WTC11 (cell line): ENCODE data around the gene OR51T1. TPM values are rescaled to one million over a fixed set of nuclear protein-coding genes. Genes with fewer than 3 reads are reported as not detected.

Experiments used
- ATAC-seq: fragments of 200-7000 bp; cut with Tn5 transposase; 2 replicates; pipeline ENCODE4 v1.10.0; 2021; ENCODE audit warnings: mild to moderate bottlenecking, moderate library complexity
- CTCF ChIA-PET: fragments of 300-600 bp; sonication (Branson Sonifier 250); formaldehyde crosslinking; loops from one replicate; lab custom pipeline; 2021; ENCODE audit warnings: antibody characterized with exemption; lab: Charles Lee
- POLR2A ChIA-PET: fragments of 350-600 bp; sonication (Branson Sonifier 250); formaldehyde crosslinking; loops from one replicate; lab custom pipeline; 2021; ENCODE audit warnings: antibody characterized with exemption; lab: Charles Lee
- DNase-seq: peaks from one replicate; pipeline ENCODE4 v3.0.0; 2021; ENCODE audit warnings: low spot score
- H3K27ac Mint-ChIP-seq: 2 replicates; pipeline ENCODE4 v1.8.0; 2021; ENCODE audit warnings: mixed read lengths
- H3K27me3 Mint-ChIP-seq: 2 replicates; pipeline ENCODE4 v1.8.0; 2021; ENCODE audit warnings: low read depth, mild to moderate bottlenecking, moderate library complexity, mixed read lengths
- H3K36me3 Mint-ChIP-seq: 2 replicates; pipeline ENCODE4 v1.8.0; 2021; ENCODE audit warnings: mixed read lengths
- H3K4me1 Mint-ChIP-seq: 2 replicates; pipeline ENCODE4 v1.8.0; 2022; ENCODE audit warnings: mixed read lengths
- H3K4me3 Mint-ChIP-seq: 2 replicates; pipeline ENCODE4 v1.8.0; 2021; ENCODE audit warnings: mild to moderate bottlenecking, moderate library complexity, mixed read lengths
- H3K9me3 Mint-ChIP-seq: 2 replicates; pipeline ENCODE4 v1.8.0; 2021; ENCODE audit warnings: mixed read lengths
- CREM ChIP-seq: sonication (generic); formaldehyde crosslinking; IDR thresholded peaks from 2 replicates; pipeline ENCODE4 v1.8.1; 2022; ENCODE audit warnings: mild to moderate bottlenecking, missing genetic modification reagents, moderate library complexity
- ELF4 ChIP-seq: sonication (generic); formaldehyde crosslinking; IDR thresholded peaks from 2 replicates; pipeline ENCODE4 v1.8.1; 2022; ENCODE audit warnings: low read depth, mild to moderate bottlenecking, moderate library complexity, missing genetic modification reagents
- EMX1 ChIP-seq: fragments of 250-450 bp; sonication (Bioruptor Pico); IDR thresholded peaks from 2 replicates; pipeline ENCODE4 v1.8.0; 2021; ENCODE audit warnings: mild to moderate bottlenecking
- ETV6 ChIP-seq: sonication (generic); formaldehyde crosslinking; IDR thresholded peaks from 2 replicates; pipeline ENCODE4 v1.8.1; 2022; ENCODE audit warnings: mild to moderate bottlenecking, missing genetic modification reagents
- FOXP1 ChIP-seq: sonication (generic); formaldehyde crosslinking; IDR thresholded peaks from 2 replicates; pipeline ENCODE4 v1.8.0; 2022; ENCODE audit warnings: missing genetic modification reagents, mild to moderate bottlenecking, moderate library complexity, borderline replicate concordance
- HMGA2 ChIP-seq: fragments of 250-450 bp; sonication (Bioruptor Pico); IDR thresholded peaks from 2 replicates; pipeline ENCODE4 v1.4.0; 2021; ENCODE audit warnings: mild to moderate bottlenecking, moderate library complexity
- NFATC4 ChIP-seq: fragments of 250-450 bp; sonication (Bioruptor Pico); IDR thresholded peaks from 2 replicates; pipeline ENCODE4 v1.9.0; 2021; ENCODE audit warnings: mild to moderate bottlenecking
- NR2C2 ChIP-seq: sonication (generic); formaldehyde crosslinking; IDR thresholded peaks from 2 replicates; pipeline ENCODE4 v1.8.0; 2022; ENCODE audit warnings: mild to moderate bottlenecking, missing genetic modification reagents
- OVOL2 ChIP-seq: fragments of 250-450 bp; sonication (Bioruptor Pico); IDR thresholded peaks from 2 replicates; pipeline ENCODE4 v1.9.0; 2021; ENCODE audit warnings: mild to moderate bottlenecking, borderline replicate concordance
- PRRX2 ChIP-seq: fragments of 250-450 bp; sonication (Bioruptor Pico); IDR thresholded peaks from 2 replicates; pipeline ENCODE4 v1.8.0; 2021; ENCODE audit warnings: mild to moderate bottlenecking
- RELA ChIP-seq: sonication (generic); formaldehyde crosslinking; IDR thresholded peaks from 2 replicates; pipeline ENCODE4 v1.8.1; 2022; ENCODE audit warnings: missing genetic modification reagents, mild to moderate bottlenecking, borderline replicate concordance
- ZNF423 ChIP-seq: fragments of 250-450 bp; sonication (Bioruptor Pico); IDR thresholded peaks from 2 replicates; pipeline ENCODE4 v2.1.2; 2022; ENCODE audit warnings: mild to moderate bottlenecking, moderate library complexity
- total RNA-seq: library from RNA; stranded (reverse); gene quantifications from 3 replicates; pipeline ENCODE4 v1.2.3, GENCODE V29; 2021
- TF ChIP-seq, protein P1 (sequence below): sonication (generic); formaldehyde crosslinking; IDR thresholded peaks from 2 replicates; pipeline ENCODE4 v1.8.1; 2023; ENCODE audit warnings: mild to moderate bottlenecking, missing genetic modification reagents, borderline replicate concordance
- TF ChIP-seq, protein P2 (sequence below): sonication (generic); formaldehyde crosslinking; IDR thresholded peaks from 2 replicates; pipeline ENCODE4 v1.8.0; 2022; ENCODE audit warnings: mild to moderate bottlenecking, missing genetic modification reagents
- TF ChIP-seq, protein P3 (sequence below): sonication (generic); formaldehyde crosslinking; IDR thresholded peaks from 2 replicates; pipeline ENCODE4 v1.8.1; 2023; ENCODE audit warnings: mild to moderate bottlenecking, missing genetic modification reagents
- TF ChIP-seq, protein P4 (sequence below): sonication (generic); formaldehyde crosslinking; IDR thresholded peaks from 2 replicates; pipeline ENCODE4 v1.8.1; 2023; ENCODE audit warnings: mild to moderate bottlenecking, moderate library complexity, missing genetic modification reagents

The OR51T1 gene
- total RNA-seq, 1 experiment from 2014 or later: not detected

DNA sequence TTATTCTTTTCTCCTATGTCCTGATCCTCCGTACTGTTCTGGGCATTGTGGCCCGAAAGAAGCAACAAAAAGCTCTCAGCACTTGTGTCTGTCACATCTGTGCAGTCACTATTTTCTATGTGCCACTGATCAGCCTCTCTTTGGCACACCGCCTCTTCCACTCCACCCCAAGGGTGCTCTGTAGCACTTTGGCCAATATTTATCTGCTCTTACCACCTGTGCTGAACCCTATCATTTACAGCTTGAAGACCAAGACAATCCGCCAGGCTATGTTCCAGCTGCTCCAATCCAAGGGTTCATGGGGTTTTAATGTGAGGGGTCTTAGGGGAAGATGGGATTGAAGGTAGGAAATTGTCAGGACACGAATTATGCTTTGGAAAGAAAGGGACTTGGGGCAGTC is 843 bp downstream of the OR51T1 start:
- Mint-ChIP-seq H3K4me3 (no peak overlapping the region), H3K36me3 (no peaks in the 10 kb centered on the region), H3K27me3 (no peaks in the 10 kb centered on the region; the same call in none of the 2 replicates), H3K9me3 (no peaks in the 10 kb centered on the region), H3K4me1 (no peaks in the 10 kb centered on the region), H3K27ac (no peak overlapping the region)
- CTCF ChIA-PET: no interaction called here
- POLR2A ChIA-PET: no interaction called here
- no peak for TF ChIP-seq EMX1 (CRISPR knock-in tag)
- TF ChIP-seq CREM (CRISPR knock-in tag): no peak
- ATAC-seq (no peak), DNase-seq (no peak)

DNA sequence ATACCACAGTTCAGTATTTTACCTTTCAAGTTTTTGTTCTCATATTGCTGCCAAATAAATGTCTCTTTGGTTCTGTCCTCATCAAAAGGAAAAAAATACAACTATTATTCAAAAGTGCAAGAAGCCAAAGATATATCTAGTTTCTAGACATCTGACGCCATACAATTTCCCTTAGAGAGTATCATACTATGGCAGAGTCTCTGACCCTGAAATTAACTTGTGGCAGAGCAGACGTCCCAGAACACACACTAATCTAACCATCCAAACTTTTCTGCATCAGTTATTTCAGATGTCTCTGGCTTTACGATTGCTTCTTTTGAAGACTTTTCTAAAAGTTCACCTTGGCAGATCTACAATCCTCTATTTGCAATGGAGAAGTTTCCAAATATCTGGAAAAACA is 2.7 kb downstream of the OR51T1 start:
- no peak overlapping the region for H3K4me3 Mint-ChIP-seq
- TF ChIP-seq, protein P1, sequence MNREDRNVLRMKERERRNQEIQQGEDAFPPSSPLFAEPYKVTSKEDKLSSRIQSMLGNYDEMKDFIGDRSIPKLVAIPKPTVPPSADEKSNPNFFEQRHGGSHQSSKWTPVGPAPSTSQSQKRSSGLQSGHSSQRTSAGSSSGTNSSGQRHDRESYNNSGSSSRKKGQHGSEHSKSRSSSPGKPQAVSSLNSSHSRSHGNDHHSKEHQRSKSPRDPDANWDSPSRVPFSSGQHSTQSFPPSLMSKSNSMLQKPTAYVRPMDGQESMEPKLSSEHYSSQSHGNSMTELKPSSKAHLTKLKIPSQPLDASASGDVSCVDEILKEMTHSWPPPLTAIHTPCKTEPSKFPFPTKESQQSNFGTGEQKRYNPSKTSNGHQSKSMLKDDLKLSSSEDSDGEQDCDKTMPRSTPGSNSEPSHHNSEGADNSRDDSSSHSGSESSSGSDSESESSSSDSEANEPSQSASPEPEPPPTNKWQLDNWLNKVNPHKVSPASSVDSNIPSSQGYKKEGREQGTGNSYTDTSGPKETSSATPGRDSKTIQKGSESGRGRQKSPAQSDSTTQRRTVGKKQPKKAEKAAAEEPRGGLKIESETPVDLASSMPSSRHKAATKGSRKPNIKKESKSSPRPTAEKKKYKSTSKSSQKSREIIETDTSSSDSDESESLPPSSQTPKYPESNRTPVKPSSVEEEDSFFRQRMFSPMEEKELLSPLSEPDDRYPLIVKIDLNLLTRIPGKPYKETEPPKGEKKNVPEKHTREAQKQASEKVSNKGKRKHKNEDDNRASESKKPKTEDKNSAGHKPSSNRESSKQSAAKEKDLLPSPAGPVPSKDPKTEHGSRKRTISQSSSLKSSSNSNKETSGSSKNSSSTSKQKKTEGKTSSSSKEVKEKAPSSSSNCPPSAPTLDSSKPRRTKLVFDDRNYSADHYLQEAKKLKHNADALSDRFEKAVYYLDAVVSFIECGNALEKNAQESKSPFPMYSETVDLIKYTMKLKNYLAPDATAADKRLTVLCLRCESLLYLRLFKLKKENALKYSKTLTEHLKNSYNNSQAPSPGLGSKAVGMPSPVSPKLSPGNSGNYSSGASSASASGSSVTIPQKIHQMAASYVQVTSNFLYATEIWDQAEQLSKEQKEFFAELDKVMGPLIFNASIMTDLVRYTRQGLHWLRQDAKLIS (CRISPR knock-in tag): no peak
- TF ChIP-seq ETV6 (CRISPR knock-in tag) (no peak), PRRX2 (CRISPR knock-in tag) (no peak), OVOL2 (CRISPR knock-in tag) (no peak), ELF4 (no peak), ZNF423 (CRISPR knock-in tag) (no peak), NR2C2 (no peak)
- TF ChIP-seq, all 79 proteins: peak for 0
- Mint-ChIP-seq H3K36me3 (no peaks in the 10 kb centered on the region), H3K27ac (no peak overlapping the region), H3K4me1 (no peaks in the 10 kb centered on the region), H3K9me3 (no peaks in the 10 kb centered on the region), H3K27me3 (no peaks in the 10 kb centered on the region; the same call in none of the 2 replicates)
- ATAC-seq (no peak), DNase-seq (no peak)
- ChIA-PET CTCF (interaction anchor here (0.8 kb wide), 1 partner anchor 247 kb away, joined by 3 read pairs; the partner anchor contains the start of gene OR51D1), POLR2A (no interaction called here)

DNA sequence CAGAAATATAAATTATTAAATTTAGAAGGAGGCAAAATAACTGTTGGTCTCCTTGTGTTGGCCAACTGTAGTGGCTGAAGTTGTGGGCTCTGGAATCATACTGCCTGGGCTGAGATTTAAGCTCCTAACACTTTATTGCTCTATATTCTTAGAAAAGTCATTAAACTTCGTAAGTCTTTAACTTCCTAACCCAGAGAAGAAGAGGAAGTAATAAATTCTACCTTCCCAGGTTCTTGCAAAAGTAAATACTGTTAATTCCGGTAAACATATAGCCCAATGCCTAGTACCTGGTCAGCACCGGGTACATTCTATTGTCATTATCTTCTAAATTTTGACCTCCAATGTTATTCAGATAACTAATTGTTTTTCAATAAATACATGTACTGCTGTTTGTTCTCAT is 4.5 kb downstream of the OR51T1 start:
- no peak for ATAC-seq
- TF ChIP-seq NFATC4 (CRISPR knock-in tag): no peak
- TF ChIP-seq, protein P2, sequence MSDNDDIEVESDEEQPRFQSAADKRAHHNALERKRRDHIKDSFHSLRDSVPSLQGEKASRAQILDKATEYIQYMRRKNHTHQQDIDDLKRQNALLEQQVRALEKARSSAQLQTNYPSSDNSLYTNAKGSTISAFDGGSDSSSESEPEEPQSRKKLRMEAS (CRISPR knock-in tag): no peak
- no peak for TF ChIP-seq RELA (CRISPR knock-in tag)
- TF ChIP-seq FOXP1: no peak
- TF ChIP-seq, protein P3, sequence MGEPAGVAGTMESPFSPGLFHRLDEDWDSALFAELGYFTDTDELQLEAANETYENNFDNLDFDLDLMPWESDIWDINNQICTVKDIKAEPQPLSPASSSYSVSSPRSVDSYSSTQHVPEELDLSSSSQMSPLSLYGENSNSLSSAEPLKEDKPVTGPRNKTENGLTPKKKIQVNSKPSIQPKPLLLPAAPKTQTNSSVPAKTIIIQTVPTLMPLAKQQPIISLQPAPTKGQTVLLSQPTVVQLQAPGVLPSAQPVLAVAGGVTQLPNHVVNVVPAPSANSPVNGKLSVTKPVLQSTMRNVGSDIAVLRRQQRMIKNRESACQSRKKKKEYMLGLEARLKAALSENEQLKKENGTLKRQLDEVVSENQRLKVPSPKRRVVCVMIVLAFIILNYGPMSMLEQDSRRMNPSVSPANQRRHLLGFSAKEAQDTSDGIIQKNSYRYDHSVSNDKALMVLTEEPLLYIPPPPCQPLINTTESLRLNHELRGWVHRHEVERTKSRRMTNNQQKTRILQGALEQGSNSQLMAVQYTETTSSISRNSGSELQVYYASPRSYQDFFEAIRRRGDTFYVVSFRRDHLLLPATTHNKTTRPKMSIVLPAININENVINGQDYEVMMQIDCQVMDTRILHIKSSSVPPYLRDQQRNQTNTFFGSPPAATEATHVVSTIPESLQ (CRISPR knock-in tag): no peak
- no peak for DNase-seq
- ChIA-PET CTCF (no interaction called here), POLR2A (no interaction called here)
- no peak overlapping the region for H3K4me3 Mint-ChIP-seq
- no peak overlapping the region for H3K27ac Mint-ChIP-seq
- H3K9me3 Mint-ChIP-seq: peaks cover 3% of the 10 kb centered on the region; the same call in 1 of the 2 replicates
- no peaks in the 10 kb centered on the region for H3K4me1 Mint-ChIP-seq
- no peaks in the 10 kb centered on the region for H3K36me3 Mint-ChIP-seq
- H3K27me3 Mint-ChIP-seq: no peaks in the 10 kb centered on the region; the same call in 1 of the 2 replicates

DNA sequence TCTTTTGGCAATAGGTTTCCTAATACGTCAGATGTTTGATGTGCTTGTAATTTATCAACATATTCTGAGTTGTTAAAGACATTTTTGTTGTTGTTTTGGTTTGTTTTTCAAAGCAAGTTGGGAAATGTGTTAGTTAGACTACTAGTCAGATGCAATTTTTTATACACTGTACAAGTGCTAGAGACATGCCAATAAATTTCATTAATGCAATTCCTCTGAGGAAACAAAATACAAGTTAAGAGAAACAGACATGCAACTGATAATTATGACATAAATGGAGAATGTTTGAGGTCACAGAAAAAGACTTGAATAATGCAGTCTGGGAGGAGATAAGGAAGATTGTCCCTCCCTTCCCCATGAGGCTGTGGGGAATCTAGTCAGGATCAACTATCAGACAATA is 5.9 kb downstream of the OR51T1 start:
- no peak overlapping the region for H3K4me3 Mint-ChIP-seq
- H3K4me1 Mint-ChIP-seq: no peaks in the 10 kb centered on the region
- ChIA-PET POLR2A (no interaction called here), CTCF (no interaction called here)
- no peaks in the 10 kb centered on the region for H3K36me3 Mint-ChIP-seq
- no peak for ATAC-seq
- DNase-seq: no peak
- no peak overlapping the region for H3K27ac Mint-ChIP-seq
- TF ChIP-seq, protein P4, sequence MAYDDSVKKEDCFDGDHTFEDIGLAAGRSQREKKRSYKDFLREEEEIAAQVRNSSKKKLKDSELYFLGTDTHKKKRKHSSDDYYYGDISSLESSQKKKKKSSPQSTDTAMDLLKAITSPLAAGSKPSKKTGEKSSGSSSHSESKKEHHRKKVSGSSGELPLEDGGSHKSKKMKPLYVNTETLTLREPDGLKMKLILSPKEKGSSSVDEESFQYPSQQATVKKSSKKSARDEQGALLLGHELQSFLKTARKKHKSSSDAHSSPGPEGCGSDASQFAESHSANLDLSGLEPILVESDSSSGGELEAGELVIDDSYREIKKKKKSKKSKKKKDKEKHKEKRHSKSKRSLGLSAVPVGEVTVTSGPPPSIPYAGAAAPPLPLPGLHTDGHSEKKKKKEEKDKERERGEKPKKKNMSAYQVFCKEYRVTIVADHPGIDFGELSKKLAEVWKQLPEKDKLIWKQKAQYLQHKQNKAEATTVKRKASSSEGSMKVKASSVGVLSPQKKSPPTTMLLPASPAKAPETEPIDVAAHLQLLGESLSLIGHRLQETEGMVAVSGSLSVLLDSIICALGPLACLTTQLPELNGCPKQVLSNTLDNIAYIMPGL (CRISPR knock-in tag): no peak
- TF ChIP-seq HMGA2: no peak
- peaks cover 3% of the 10 kb centered on the region; the same call in 1 of the 2 replicates for H3K9me3 Mint-ChIP-seq
- H3K27me3 Mint-ChIP-seq: no peaks in the 10 kb centered on the region
